HG02798 (cell line): ENCODE results near the gene CEACAM21.
"Not testable (repeated sequence)": the region's sequence is repeated elsewhere in the genome, so short reads cannot be mapped to it uniquely, and the experiment has no call there.

Experiments
- ATAC-seq: cut with Tn5 transposase; IDR thresholded peaks from one replicate; pipeline ENCODE4 v1.9.1; 2021; ENCODE audit warnings: mild to moderate bottlenecking; ENCODE audit not compliant: unreplicated experiment, poor library complexity

CEACAM21 gene

GRCh38 chr19:41582577-41583182 is 6.7 kb downstream of the CEACAM21 start:
- ATAC-seq = not testable (repeated sequence)

GRCh38 chr19:41584260-41584810 is 8.4 kb downstream of the CEACAM21 start:
- no peak for ATAC-seq

- no peak for ATAC-seq
Measured at GRCh38 chr19:41584931-41585330, 9.0 kb downstream of the CEACAM21 start.

- no peak for ATAC-seq
Measured at GRCh38 chr19:41586064-41586463, 10.1 kb downstream of the CEACAM21 start.

- no peak for ATAC-seq
Measured at GRCh38 chr19:41587101-41587837, 11.3 kb downstream of the CEACAM21 start.

GRCh38 chr19:41587838-41588210 is 11.9 kb downstream of the CEACAM21 start:
- no peak for ATAC-seq

GRCh38 chr19:41588497-41589209 is 12.7 kb downstream of the CEACAM21 start:
- no peak for ATAC-seq

GRCh38 chr19:41589371-41589770 is 13.4 kb downstream of the CEACAM21 start:
- ATAC-seq = no peak

- ATAC-seq = no peak
Measured at GRCh38 chr19:41590936-41591335, 15.0 kb downstream of the CEACAM21 start.

GRCh38 chr19:41591951-41592562 is 16.1 kb downstream of the CEACAM21 start:
- ATAC-seq = no peak

GRCh38 chr19:41595258-41595889 is 19.4 kb downstream of the CEACAM21 start:
- ATAC-seq = peak; percentile 56

- ATAC-seq = no peak
Measured at GRCh38 chr19:41595890-41596280, 19.9 kb downstream of the CEACAM21 start.

- peak; percentile 64 for ATAC-seq
Measured at GRCh38 chr19:41597600-41598041, 21.7 kb downstream of the CEACAM21 start.

GRCh38 chr19:41599175-41599966 is 23.4 kb downstream of the CEACAM21 start:
- ATAC-seq = no peak

GRCh38 chr19:41601771-41602170 is 25.8 kb downstream of the CEACAM21 start:
- ATAC-seq = no peak

- ATAC-seq = no peak
Measured at GRCh38 chr19:41604831-41605230, 28.9 kb downstream of the CEACAM21 start.

- no peak for ATAC-seq
Measured at GRCh38 chr19:41606215-41606837, 30.4 kb downstream of the CEACAM21 start.

GRCh38 chr19:41607668-41608067 is 31.7 kb downstream of the CEACAM21 start:
- no peak for ATAC-seq

- ATAC-seq = no peak
Measured at GRCh38 chr19:41610789-41611188, 34.8 kb downstream of the CEACAM21 start.
